Medulla oblongata (tissue), 1 donor: Measurements from ENCODE around the gene GRID1.
"Not testable (repeated sequence)": the region's sequence is repeated elsewhere in the genome, so short reads cannot be mapped to it uniquely, and the experiment has no call there.

ENCODE experiments used
- DNase-seq: peaks from one replicate; pipeline ENCODE4 v3.0.0-alpha.2; 2015; ENCODE audit errors: extremely low spot score

The GRID1 gene

GRCh38 chr10:86191686-86192085, 174.9 kb downstream of the GRID1 start:
- no peak for DNase-seq

- DNase-seq, result no peak
These were observed 175.4 kb downstream of the GRID1 start for GRCh38 chr10:86191166-86191565.

GRCh38 chr10:86190291-86190690, 176.3 kb downstream of the GRID1 start:
- no peak for DNase-seq

DNA sequence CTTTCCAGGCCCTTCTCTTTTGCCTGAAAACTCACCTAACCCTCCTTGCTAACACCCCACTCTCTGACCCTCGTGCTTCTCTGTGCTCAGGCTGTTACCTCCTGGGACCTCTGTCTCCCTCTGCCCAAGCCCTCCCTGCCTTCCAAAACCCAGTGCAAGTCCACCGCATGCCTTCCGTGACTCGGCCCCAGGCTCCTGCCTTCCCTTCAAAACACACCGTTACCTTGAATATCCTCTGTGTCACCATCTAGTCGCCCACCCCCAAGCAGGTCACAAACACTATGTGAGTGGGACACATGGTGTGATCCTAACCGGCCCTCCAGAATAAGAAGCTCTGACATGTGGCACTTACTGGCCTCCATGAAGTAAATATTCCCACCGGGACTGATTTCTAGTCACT, 176.7 kb downstream of the GRID1 start:
- DNase-seq, result no peak

- peak; percentile 33 for DNase-seq
These were observed 177.6 kb downstream of the GRID1 start for GRCh38 chr10:86188796-86189558.

GRCh38 chr10:86188326-86188725, 178.3 kb downstream of the GRID1 start:
- DNase-seq, result peak; percentile 81

- DNase-seq, result no peak
These were observed 178.9 kb downstream of the GRID1 start for GRCh38 chr10:86187499-86188239.

DNA sequence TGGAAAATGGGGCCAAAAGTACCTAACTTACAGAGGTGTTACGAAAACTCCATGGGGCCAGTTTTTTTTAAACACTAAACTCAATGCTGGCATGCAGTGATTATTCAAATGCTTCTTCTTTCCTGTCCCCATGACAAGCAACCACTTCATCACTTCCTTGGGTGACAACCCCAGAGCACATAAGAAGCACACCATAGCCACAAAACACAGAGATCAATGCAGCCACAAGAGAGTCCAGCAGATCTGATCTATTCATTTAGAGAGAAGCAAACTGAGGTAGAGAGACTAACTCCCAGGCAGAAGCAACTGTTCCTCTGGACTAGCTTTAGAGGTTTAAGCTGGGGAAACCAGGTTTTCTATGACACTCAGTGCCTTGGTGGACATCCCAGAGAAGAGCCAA, 180.0 kb downstream of the GRID1 start:
- DNase-seq, result no peak

DNA sequence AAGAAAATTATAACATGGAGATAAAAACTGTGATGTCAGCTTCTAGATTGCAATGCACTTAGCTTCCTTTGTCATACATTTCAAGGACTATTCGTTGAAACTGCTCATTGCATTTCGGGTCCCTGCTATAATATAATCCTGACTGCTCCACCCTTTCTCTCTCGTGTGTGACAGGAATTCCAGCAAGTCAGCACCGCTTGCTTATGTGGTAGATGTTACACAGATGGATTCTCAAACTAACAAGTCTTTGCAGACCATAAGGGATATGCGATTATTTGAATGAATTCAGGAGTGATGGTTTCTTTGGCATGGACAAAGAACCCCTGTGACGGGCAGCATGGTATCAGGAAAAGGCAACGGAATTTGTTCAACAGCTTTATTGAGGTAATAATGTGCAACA, 184.0 kb downstream of the GRID1 start:
- no peak for DNase-seq

DNA sequence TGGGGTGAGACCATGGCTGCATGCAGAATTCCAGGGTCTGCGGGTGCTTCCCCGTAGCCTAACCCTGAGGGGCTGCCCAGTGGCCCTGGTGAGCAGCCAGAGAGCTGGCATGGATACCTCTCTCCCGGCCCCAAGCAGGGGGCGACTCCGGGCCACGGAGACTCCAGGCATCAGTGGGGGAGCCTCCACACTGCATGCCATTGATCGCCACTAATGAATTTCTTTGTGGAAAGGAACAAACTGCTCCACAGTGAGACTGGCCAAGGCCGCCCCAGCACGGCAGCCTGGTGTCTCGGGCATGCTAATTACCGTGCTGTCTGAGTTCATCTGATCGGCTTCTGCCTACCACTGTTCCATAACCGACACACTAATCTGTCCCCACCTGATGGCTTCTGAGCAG, 184.4 kb downstream of the GRID1 start:
- peak; percentile 94 for DNase-seq

GRCh38 chr10:86180861-86181260, 185.7 kb downstream of the GRID1 start:
- no peak for DNase-seq

DNA sequence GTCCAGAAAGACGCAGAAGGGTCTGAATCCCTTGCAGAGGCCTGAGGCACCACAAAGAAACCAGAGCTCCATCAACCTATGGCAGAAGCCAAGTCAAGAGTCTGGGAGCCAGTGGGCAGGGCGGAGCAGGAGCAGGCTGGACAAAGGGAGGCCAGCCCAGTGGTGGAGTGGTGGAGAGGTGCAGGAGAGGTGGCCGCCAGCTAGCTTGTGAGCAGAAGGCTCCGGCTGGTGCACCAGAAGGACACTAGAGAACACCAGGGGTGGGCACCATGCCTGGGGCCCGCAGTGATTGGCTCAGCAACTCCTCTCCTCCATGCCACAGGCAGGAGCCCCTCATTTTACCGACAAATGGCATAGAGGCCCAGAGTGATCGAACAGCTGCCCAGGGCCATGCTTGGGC, 186.6 kb downstream of the GRID1 start:
- no peak for DNase-seq

- DNase-seq, result no peak
These were observed 187.5 kb downstream of the GRID1 start for GRCh38 chr10:86179153-86179524.

DNA sequence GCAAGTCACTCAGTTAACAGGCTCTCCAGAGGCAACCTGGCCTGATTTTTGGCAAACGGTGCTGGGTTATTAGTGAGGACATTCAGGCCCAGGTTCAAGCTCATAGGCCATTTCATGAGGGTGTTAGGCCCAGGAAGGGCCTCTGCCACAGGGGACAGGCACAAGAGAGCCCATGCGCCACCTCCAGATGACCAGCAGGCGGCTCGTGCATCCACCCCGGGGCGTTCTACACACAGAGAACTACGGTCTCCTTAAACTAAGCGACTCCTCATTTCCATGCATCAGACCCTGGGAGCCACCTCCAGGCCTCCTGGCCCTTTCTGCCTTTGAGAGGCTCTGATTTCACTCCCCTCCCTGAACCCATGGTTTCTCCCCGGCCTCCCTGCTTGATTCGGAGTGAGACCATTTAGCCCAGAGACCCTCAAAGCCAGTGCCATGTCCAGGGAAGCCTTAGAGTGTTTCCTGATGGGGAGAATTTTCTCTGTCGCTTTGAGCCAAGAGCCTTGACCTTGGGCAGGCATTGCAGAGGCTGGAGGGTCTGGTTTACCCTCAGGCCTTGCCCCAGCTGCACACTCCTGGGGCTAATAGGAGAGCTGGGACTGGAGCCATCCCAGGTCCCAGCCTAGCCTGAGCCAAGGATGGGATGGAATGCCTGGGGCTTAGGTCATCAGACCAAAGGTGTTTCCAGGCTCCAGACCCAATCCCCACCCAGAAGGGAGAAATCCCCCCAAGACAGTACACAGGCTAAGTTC, 188.0 kb downstream of the GRID1 start:
- no peak for DNase-seq

DNA sequence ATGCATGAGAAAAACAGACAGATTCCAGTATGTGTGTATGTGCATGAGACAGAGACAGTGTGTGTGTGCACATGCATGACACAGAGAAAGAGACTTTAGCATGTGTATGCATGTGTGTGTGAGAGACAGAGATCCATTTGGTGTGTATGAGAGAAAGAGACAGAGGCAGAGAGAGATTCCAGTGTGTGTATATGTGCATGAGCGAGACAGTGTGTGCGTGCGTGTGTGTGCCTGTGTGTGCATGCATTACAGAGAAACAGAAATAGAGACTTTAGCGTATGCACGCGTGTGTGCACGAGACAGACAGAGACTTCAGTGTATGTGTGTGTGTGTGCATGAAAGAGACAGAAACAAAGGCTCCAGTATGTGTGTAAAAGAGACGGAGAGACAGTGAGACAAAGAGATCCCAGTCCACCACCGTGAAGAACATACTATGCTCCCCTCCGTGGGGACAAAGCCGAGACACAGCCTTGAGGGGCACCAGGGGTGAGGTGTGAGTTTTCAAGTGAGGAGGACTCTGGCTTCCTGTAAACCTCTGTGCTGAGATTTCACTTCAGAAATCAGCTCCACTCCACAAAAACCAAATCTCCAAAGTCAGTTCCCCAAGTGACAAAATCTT, 188.9 kb downstream of the GRID1 start:
- peak; percentile 48 for DNase-seq

GRCh38 chr10:86176850-86177536, 189.6 kb downstream of the GRID1 start:
- no peak for DNase-seq

DNA sequence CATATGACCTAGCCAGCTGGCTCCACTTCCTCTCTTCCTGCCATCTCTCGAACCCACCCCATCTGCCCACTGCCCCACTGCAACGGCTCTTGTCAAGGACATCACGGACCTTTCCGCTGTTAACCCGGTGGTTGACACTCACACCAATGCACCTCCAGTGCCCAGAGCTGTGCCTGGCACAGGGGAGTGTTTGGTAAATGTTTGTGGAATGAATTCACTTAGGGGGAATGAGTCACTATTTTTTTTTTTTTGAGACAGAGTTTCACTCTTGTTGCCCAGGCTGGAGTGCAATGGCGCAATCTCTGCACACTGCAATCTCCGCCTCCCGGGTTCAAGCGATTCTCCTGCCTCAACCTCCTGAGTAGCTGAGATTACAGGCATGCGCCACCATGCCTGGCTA, 191.1 kb downstream of the GRID1 start:
- not testable (repeated sequence) for DNase-seq

GRCh38 chr10:86172301-86172700, 194.3 kb downstream of the GRID1 start:
- DNase-seq, result no peak

DNA sequence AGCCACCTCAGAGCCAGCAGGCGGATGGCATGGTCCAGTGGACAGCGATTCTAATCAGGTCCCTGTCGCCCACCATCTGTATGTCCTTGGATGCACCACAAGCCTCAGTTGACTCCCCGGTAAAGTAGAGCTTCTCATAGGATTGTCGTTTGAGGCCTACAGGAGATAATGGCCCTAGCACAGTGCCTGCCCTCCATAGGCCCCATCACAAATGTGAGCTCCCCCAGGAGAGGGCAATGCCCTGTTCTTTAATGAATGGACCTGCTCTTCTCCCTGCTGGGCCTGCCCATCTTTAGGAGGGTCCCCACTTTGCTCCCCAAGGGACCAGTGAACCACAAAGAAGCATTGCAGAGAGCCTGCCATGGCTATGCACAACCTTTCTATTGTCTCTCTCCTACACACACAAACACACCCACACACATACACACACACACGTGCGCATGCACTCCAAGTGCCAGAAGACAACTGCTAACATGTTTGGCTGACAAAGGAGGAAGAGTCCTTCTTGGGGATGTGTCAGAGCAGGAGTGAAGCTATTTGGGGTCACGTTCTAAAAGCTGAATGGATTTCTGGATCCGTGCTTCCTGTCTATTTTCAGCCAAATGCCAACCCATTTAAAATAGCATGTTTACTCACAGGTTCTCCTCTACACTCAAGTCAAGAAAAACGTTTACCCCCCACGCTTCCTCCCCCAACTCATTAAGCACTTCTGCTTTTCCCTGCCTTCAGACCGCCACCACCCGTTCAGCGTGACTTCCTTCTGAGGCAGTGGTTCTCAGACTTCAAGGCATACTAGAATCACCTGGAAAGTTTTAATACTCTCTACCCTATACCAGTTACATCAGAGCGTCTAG, 196.1 kb downstream of the GRID1 start:
- no peak for DNase-seq

GRCh38 chr10:86169506-86170254, 196.9 kb downstream of the GRID1 start:
- DNase-seq, result no peak
